HG02588 (cell line): ENCODE measurements around the gene MYO9A.
"Not testable (repeated sequence)": the region's sequence is repeated elsewhere in the genome, so short reads cannot be mapped to it uniquely, and the experiment has no call there.

Experiments used
- ATAC-seq: cut with Tn5 transposase; IDR thresholded peaks from one replicate; pipeline ENCODE4 v1.9.1; 2021; ENCODE audit warnings: mild to moderate bottlenecking, moderate library complexity; ENCODE audit not compliant: unreplicated experiment

MYO9A gene

GRCh38 chr15:71885390-71885789 lies 232.6 kb downstream of the MYO9A start:
- ATAC-seq = no peak

GRCh38 chr15:71883447-71883846 lies 234.5 kb downstream of the MYO9A start:
- ATAC-seq = no peak

- no peak for ATAC-seq
Measured at GRCh38 chr15:71880276-71880675, 237.7 kb downstream of the MYO9A start.

GRCh38 chr15:71874245-71874644 lies 243.7 kb downstream of the MYO9A start:
- ATAC-seq = no peak

GRCh38 chr15:71858232-71858631 lies 259.7 kb downstream of the MYO9A start:
- not testable (repeated sequence) for ATAC-seq

GRCh38 chr15:71853543-71853942 lies 264.4 kb downstream of the MYO9A start:
- ATAC-seq = no peak

GRCh38 chr15:71844916-71845315 lies 273.0 kb downstream of the MYO9A start:
- no peak for ATAC-seq

- ATAC-seq = no peak
Measured at GRCh38 chr15:71841563-71841962, 276.4 kb downstream of the MYO9A start.

GRCh38 chr15:71830981-71831380 lies 287.0 kb downstream of the MYO9A start:
- no peak for ATAC-seq

GRCh38 chr15:71826196-71826595 lies 291.8 kb downstream of the MYO9A start:
- ATAC-seq = no peak

- ATAC-seq = no peak
Measured at GRCh38 chr15:71825021-71825730, 292.8 kb downstream of the MYO9A start.

- no peak for ATAC-seq
Measured at GRCh38 chr15:71823801-71824200, 294.1 kb downstream of the MYO9A start.

- no peak for ATAC-seq
Measured at GRCh38 chr15:71822890-71823630, 294.9 kb downstream of the MYO9A start.

- no peak for ATAC-seq
Measured at GRCh38 chr15:71821547-71822129, 296.3 kb downstream of the MYO9A start.

GRCh38 chr15:71820127-71820526 lies 297.8 kb downstream of the MYO9A start:
- ATAC-seq = no peak

GRCh38 chr15:71817351-71817750 lies 300.6 kb downstream of the MYO9A start:
- ATAC-seq = no peak

- ATAC-seq = no peak
Measured at GRCh38 chr15:71815301-71815700, 302.6 kb downstream of the MYO9A start.

GRCh38 chr15:71813723-71814470 lies 304.1 kb downstream of the MYO9A start:
- no peak for ATAC-seq

- no peak for ATAC-seq
Measured at GRCh38 chr15:71812966-71813722, 304.8 kb downstream of the MYO9A start.
